HG02973 (cell line): ENCODE measurements around the gene FOXP1.
A peak's percentile ranks its signal among the peaks of the same experiment; 100 is the strongest.

ENCODE experiments used
- ATAC-seq: cut with Tn5 transposase; IDR thresholded peaks from one replicate; pipeline ENCODE4 v1.9.1; 2021; ENCODE audit warnings: moderate library complexity; ENCODE audit not compliant: unreplicated experiment

Gene FOXP1

DNA sequence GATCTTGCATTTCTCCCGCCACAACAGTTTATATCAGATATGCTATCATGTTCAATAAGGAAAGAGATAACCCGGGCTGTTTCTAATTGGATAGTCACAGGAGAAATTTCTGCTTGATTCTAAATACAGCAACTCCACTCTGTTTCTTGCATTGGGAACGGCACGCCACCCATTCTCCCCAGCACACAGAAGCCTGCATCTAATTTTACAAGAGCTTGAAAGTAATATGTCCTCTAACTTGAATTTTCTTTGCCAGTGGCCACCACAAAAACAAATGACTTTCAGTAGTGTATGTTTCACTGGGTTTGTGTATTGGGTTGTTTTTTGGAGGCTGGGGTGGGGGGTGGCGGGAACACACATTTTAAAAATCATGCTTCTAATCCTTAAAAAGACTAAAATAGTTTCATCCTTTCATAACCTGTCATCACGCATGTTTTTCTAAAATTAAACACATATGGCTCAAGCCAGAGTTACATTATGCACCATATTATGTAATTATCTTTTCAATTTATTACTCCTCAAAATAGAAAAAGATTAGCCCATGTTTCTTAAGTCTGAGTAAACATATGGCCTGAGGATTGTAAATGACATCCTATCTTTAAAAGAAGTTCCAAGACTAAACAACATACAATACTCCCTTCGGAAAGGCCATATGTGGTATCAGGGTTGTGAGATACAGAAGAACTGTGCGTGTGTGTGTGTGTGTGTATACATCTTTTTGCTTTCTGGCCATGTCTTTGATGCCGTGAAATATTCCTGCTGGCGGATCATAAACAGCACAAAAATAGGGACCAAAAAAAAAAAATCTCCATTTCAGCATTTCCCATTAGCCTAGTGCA, 176.3 kb downstream of the FOXP1 start:
- ATAC-seq = no peak

DNA sequence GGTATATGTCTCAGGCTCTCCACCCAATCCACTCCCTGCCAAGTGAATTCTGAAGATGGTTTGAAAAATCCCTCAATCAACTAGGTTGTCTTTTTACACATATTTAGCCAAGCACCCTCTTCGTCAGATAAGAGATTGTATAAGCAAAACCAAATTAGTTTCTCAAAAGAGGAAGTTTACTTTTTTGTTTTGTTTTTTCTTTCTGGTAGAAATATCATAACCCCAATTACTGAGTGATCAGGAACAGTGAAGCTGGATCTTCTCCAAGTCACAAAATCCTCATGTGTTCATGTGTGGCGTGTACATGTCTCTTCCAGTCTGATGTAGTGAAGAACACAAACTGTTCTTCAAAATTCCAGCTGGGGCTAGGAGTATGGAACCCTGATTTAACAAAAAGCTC, 180.6 kb downstream of the FOXP1 start:
- ATAC-seq = no peak

GRCh38 chr3:71402280-71402679, 181.2 kb downstream of the FOXP1 start:
- ATAC-seq = no peak

GRCh38 chr3:71401695-71402231, 181.8 kb downstream of the FOXP1 start:
- no peak for ATAC-seq

DNA sequence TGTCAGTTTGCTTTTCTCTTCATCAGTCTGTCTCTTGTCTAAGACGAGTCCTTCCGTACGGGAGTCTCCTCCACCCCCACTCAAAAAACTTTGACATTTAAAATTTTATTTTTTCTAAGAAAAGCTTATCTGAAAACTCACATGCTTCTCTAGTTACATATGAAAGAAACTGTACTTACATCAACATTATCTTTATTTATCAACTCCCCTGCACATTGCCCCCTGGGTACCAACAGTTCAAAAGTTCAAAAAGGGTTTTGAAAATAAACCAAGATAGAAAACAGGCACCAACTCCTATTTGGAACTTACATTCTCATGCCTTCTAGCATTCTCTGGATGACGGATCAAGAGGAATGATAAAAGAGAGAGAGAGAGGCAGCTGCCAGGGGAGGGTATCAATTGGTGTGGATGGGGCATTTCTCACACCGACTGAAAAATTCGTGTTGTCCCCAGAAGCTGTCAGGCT, 182.5 kb downstream of the FOXP1 start:
- no peak for ATAC-seq

- ATAC-seq = no peak
Measured at GRCh38 chr3:71399478-71399877, 184.1 kb downstream of the FOXP1 start.

DNA sequence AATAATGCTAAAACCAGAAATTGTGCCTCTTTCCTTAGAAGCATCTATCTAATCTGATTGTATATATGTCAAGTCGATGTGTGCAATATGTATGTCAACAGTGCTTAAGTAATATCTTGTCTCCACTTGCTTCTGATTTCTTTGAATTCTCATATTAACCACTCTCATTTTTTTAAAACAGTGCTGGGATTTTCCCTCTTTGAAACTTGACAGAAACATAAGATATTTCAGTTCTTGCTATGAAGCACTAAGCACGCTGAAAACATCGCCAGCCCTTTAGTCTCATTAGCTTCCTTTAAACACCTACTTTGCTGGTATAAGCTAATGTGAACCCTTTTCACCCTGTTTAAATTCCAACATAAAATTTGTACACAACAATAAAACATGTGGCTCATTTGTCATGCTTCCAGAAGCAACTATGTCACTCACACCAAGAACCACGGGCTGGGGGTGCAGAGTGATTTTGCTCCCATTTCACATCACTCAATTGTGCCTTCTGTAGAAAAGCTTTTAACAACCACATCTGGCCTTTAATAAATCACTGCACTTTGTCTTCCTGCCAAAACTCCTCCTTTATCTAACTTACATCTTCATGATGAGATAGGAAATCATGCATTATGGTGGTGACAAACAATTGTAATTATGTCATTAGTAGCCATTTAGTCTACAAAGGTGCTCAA, 185.2 kb downstream of the FOXP1 start:
- ATAC-seq = no peak

DNA sequence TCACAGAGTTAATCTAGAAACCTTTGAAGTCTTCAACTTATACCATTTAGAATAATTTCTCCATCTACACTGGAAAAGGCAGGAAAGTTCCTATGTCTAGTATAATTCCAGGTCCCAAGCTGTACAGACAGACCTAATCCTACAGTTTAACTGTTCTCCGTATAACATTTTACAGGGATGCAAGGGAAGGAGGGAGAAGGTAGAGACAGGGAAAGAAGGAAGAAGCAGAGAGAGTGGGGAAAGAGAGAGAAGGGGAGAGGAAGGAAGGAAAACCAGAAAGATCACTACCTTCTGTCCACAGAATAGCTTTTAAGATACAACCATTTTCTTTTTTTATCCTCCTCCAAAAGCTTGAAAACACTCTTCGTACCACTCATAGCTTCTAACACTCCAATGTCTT, 185.8 kb downstream of the FOXP1 start:
- ATAC-seq = no peak

- no peak for ATAC-seq
Measured at GRCh38 chr3:71397046-71397445, 186.5 kb downstream of the FOXP1 start.

DNA sequence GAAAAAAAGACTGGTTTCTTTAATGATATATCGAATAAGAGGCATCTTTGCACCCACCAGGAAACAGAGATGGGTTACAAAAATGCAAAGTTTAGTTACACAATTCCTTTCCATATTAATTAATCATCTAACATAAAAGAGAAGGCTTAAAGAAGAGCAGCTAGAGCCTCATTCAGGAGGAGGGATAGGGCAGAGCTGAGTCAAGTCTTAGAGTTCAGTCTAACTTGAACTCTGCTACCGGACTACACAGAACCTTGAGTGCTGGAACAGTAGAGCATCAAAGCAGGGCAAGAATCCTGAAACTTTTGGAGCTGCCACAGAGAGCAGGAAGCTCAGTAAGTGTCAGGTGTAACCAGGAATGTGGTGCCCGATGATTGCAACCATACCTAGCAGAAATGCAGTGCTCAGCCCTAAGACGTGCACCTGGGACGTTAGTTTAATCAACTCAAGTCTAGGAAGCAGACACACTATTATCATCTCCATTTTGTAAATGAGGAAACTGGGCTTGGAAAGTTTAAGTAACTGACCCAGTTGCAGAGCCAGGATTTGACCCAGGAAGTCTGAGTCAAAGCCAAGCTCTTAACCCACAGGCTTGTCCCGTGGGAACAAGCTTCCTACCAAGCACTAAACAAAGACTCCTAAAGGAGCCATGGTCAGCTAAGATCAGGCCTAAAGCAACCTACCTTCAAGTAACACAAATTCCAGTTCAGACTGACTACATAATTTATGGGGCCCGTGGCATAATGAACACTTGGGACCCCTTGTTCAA, 187.4 kb downstream of the FOXP1 start:
- no peak for ATAC-seq

DNA sequence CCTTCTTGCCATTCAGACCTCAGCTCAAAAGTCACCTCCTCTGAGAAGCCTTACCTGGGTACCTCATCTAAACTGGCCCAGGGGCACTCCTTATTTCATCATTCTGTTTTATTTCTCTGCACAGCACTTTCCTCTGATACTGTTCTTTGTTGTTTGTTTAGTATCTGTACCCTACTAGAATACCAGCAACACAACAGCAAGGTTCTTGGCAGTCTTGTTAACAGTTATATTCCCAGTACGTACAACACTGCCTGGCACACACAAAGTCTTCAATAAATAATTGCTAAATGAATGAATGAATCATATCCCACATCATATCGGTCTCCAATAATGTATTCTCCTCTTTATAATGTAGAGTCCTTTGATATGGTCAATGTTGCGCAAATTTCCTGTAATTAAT, 188.1 kb downstream of the FOXP1 start:
- ATAC-seq = no peak

DNA sequence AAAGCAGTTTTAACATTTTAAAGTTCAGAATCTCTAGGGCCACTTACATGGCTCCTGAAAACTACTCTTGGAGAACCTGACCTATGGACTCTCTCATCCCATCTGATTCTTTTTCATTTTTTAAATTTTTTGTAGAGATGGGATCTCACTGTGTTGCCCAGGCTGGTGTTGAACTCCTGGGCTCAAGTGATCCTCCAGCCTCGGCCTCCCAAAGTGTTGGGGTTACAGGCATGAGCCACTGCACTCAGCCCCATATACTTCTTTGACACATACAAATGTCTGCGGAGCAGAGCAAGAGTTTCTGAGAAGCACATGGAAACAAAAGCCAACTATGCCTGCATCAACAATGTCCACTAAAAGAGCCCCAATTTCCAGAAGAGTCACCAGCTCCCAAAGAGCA, 189.8 kb downstream of the FOXP1 start:
- ATAC-seq = no peak

DNA sequence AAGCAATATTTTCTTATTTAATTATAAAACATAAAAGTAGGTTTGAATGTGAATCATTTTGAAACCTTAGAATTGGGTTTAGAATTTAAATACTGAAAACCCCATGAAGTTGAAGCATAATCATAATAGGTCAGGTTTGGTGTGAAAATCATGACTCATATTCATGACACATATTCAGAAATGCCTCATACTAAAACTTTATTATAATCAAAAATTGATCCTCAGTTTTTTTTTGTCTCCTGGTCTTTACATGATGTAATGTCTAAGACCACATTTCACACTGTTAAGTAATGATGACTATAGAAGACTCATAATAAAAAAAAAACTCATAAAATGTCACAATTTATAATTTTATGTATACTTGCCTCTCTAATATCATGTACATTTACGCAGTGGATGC, 190.4 kb downstream of the FOXP1 start:
- peak; percentile 54 for ATAC-seq

GRCh38 chr3:71392251-71392650, 191.3 kb downstream of the FOXP1 start:
- peak; percentile 80 for ATAC-seq

DNA sequence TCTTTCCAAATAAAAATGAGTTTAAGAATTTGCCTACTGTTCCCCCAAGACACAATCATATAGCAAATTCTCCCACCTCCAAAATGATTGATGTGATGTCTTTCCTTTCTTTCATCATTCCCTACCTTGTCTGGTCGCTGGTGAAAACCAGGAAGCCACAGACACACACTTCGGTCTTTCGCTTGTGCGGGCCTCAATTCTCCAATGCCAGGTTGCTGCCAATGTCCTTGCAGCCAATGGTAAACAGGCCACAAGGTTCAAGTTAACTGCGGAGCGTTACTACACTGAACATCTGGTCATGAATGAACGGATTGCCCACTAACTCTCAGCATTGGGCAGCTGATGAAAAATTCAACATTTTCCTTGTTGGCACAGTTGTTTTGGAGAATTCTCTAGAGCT, 192.2 kb downstream of the FOXP1 start:
- no peak for ATAC-seq

GRCh38 chr3:71389911-71390573, 193.5 kb downstream of the FOXP1 start:
- no peak for ATAC-seq

- no peak for ATAC-seq
Measured at GRCh38 chr3:71389191-71389590, 194.3 kb downstream of the FOXP1 start.

DNA sequence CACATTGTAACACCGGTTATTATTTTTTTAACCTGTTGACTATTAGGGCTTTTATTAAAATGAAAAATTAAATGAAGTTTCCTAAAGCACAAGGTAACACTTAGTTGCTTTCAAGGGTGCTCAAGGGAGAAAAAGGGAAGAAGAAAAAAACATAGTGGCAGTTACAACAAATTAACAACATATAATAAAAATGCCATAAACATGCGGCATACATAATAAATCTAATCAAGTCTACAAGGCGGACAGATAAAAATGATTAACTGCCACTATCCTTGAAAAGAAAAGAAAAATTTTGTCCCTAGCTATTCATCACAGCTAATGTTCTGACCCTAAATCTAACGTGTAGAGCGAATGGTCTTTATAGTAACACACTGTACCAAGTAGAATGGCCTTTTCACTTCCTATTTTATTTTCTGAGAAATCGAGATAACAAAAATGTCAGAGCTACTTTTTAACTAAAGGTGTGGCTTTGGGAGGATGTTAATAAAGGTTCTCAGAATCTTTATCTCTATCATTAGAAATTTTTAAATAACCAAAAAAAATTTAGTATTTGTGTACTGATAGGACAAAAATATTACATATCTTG, 194.9 kb downstream of the FOXP1 start:
- no peak for ATAC-seq

GRCh38 chr3:71387586-71387985, 195.9 kb downstream of the FOXP1 start:
- no peak for ATAC-seq
